Liver (tissue), 9 donors: ENCODE results near the gene CFAP97D1. TPM values are rescaled to one million over a fixed set of nuclear protein-coding genes. Genes with fewer than 3 reads are reported as not detected.

ENCODE experiments used
- DNase-seq: peaks from one replicate; pipeline ENCODE4 v3.0.0-alpha.2; 2017; ENCODE audit warnings: low spot score
- H3K27ac ChIP-seq, 2 donors: one replicate each; pipeline ENCODE4 v1.7.0; 2013; ENCODE audit warnings: inconsistent platforms in 2 of 2, low read length in 2 of 2, control low read depth in 1 of 2, low read depth in 1 of 2, mild to moderate bottlenecking in 1 of 2
- H3K27me3 ChIP-seq, 4 donors: one replicate each; pipeline versions ENCODE4 v1.6.1 to v1.7.0; 2013; ENCODE audit warnings: low read length in 3 of 4, inconsistent platforms in 1 of 4, mild to moderate bottlenecking in 1 of 4, moderate library complexity in 1 of 4; ENCODE audit not compliant: control insufficient read depth in 4 of 4, insufficient read depth in 4 of 4
- H3K36me3 ChIP-seq, 4 donors: one replicate each; pipeline versions ENCODE4 v1.6.1 to v1.7.0; 2013; ENCODE audit warnings: low read length in 3 of 4, mild to moderate bottlenecking in 3 of 4, low read depth in 1 of 4, moderate library complexity in 1 of 4; ENCODE audit not compliant: control insufficient read depth in 4 of 4, insufficient read depth in 3 of 4
- H3K4me1 ChIP-seq, 4 donors: one replicate each; pipeline versions ENCODE4 v1.6.1 to v1.7.0; 2013; ENCODE audit warnings: low read length in 3 of 4, mild to moderate bottlenecking in 3 of 4, moderate library complexity in 1 of 4; ENCODE audit not compliant: control insufficient read depth in 4 of 4, insufficient read depth in 4 of 4
- H3K4me3 ChIP-seq, 3 donors: one replicate each; pipeline versions ENCODE4 v1.6.1 to v1.7.0; 2013; ENCODE audit warnings: low read length in 3 of 3, control low read depth in 1 of 3, low read depth in 1 of 3, mild to moderate bottlenecking in 1 of 3
- H3K9ac ChIP-seq, 2 donors: one replicate each; pipeline ENCODE4 v1.7.0; 2013; ENCODE audit warnings: low read length in 2 of 2, mild to moderate bottlenecking in 2 of 2, moderate library complexity in 2 of 2, control low read depth in 1 of 2, low read depth in 1 of 2
- H3K9me3 ChIP-seq, 4 donors: one replicate each; pipeline versions ENCODE4 v1.6.1 to v1.7.0; 2013; ENCODE audit warnings: low read length in 3 of 4; ENCODE audit not compliant: control insufficient read depth in 4 of 4
- EGR1 ChIP-seq, 2 donors: IDR thresholded peaks; 2 replicates each; pipeline ENCODE4 v1.6.1; 2016 to 2018; ENCODE audit warnings: antibody characterized with exemption in 2 of 2, low read depth in 2 of 2
- FOXA1 ChIP-seq: IDR thresholded peaks from 2 replicates; pipeline ENCODE4 v1.6.1; 2016; ENCODE audit warnings: antibody characterized with exemption
- FOXA2 ChIP-seq: IDR thresholded peaks from 2 replicates; pipeline ENCODE4 v1.6.1; 2016; ENCODE audit warnings: antibody characterized with exemption
- GABPA ChIP-seq, 2 donors: IDR thresholded peaks in 1 of 2; conservative IDR thresholded peaks in 1 of 2; 2 replicates each; pipeline ENCODE4 v1.6.1; 2016; ENCODE audit warnings: antibody characterized with exemption in 2 of 2, mild to moderate bottlenecking in 1 of 2, moderate library complexity in 1 of 2
- HNF4A ChIP-seq, 2 donors: conservative IDR thresholded peaks; 2 replicates each; pipeline ENCODE4 v1.6.1; 2016; ENCODE audit warnings: antibody characterized with exemption in 2 of 2, mild to moderate bottlenecking in 2 of 2
- HNF4G ChIP-seq: IDR thresholded peaks from 2 replicates; pipeline ENCODE4 v1.6.1; 2016; ENCODE audit warnings: antibody characterized with exemption
- JUND ChIP-seq, 2 donors: IDR thresholded peaks; 2 replicates each; pipeline ENCODE4 v1.6.1; 2016; ENCODE audit warnings: antibody characterized with exemption in 2 of 2
- NR2F2 ChIP-seq: IDR thresholded peaks from 2 replicates; pipeline ENCODE4 v1.6.1; 2016; ENCODE audit warnings: antibody characterized with exemption
- RAD21 ChIP-seq, 2 donors: IDR thresholded peaks; 2 replicates each; pipeline ENCODE4 v1.6.1; 2016; ENCODE audit warnings: antibody characterized with exemption in 2 of 2, mild to moderate bottlenecking in 2 of 2
- RXRA ChIP-seq, 2 donors: IDR thresholded peaks; 2 replicates each; pipeline ENCODE4 v1.6.1; 2017 to 2018; ENCODE audit warnings: antibody characterized with exemption in 2 of 2, mild to moderate bottlenecking in 1 of 2
- SP1 ChIP-seq: IDR thresholded peaks from 2 replicates; pipeline ENCODE4 v1.6.1; 2018; ENCODE audit warnings: antibody characterized with exemption, mild to moderate bottlenecking
- TAF1 ChIP-seq: conservative IDR thresholded peaks from 2 replicates; pipeline ENCODE4 v1.6.1; 2016; ENCODE audit warnings: antibody characterized with exemption, mild to moderate bottlenecking
- YY1 ChIP-seq: IDR thresholded peaks from 2 replicates; pipeline ENCODE4 v1.6.1; 2016; ENCODE audit warnings: antibody characterized with exemption, mild to moderate bottlenecking
- ZBTB33 ChIP-seq: IDR thresholded peaks from 2 replicates; pipeline ENCODE4 v1.6.1; 2016; ENCODE audit warnings: antibody characterized with exemption
- WGBS: extraction: QIAGEN DNeasy Blood & Tissue Kit; methylation state at CpG from one replicate; pipeline ENCODE4 v1.1.7; 2013; 5-methylcytosine and 5-hydroxymethylcytosine counted together
- polyA plus RNA-seq, 2 donors: library from polyadenylated mRNA; stranded (reverse) in 1 of 2; unstranded in 1 of 2; fragments of 200-250 nt in 1 of 2; fragments of >200 nt in 1 of 2; fragmentation: Nextera tagmentation in 1 of 2; extraction: Ambion mirVana in 1 of 2; gene quantifications; one replicate each; pipeline versions ENCODE4 v1.2.1 to v1.2.3, GENCODE V29; 2013 to 2015
- total RNA-seq, 2 donors: library from RNA; depleted of rRNA; stranded (reverse); fragments of >200 nt; gene quantifications; one replicate each; pipeline ENCODE4 v1.2.3, GENCODE V29; 2014
- TF ChIP-seq, protein P1 (sequence below): fragments of 150-350 bp; IDR thresholded peaks from 2 replicates; pipeline ENCODE4 v1.5.1; 2017; ENCODE audit warnings: improper control_type of control experiment, low read depth, low read length; ENCODE audit not compliant: missing input control
- TF ChIP-seq, protein P2 (sequence below): IDR thresholded peaks from 2 replicates; pipeline ENCODE4 v1.6.1; 2016; ENCODE audit warnings: antibody characterized with exemption
- TF ChIP-seq, protein P3 (sequence below): IDR thresholded peaks from 2 replicates; pipeline ENCODE4 v1.6.1; 2016; ENCODE audit warnings: antibody characterized with exemption
- TF ChIP-seq, protein P4 (sequence below): IDR thresholded peaks from 2 replicates; pipeline ENCODE4 v1.6.1; 2016; ENCODE audit warnings: antibody characterized with exemption, mild to moderate bottlenecking
- donor health status: healthy.
- donor health status: healthy.
- donor health status: healthy.
- donor health status: healthy.
- donor health status: healthy.

Gene CFAP97D1
- under 1 TPM in 1 of 2 donors, not detected in 1; 0.08 TPM for total RNA-seq
- not detected for polyA plus RNA-seq

DNA sequence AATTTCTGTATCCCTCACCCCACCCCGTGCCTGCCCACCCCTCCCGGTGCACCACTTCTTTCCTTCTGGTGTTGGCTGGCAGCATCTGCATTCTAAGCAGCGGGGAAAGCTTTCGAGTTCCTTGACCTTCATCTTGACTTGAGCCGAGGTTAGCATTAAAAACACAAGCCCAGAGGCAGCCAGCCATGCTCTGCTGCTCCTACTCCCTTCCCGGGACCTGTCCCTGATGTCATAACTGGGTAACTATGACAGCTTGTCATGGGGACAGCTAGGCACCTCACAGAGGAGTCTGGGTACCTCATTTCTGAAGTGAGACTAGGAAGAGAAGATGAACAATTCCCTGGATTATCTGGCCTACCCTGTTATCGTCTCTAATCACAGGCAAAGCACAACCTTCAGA lies at the start of gene CFAP97D1:
CFAP97D1 (plus strand) TSS at position 301 of the 400 bp plus-strand sequence; CDS start at position 329, 28 bp downstream.
- H3K4me1 ChIP-seq: peaks cover 6 to 34% (median 29%) of the 10 kb centered on the region in 4 donors
- H3K27me3 ChIP-seq: no peaks in the 10 kb centered on the region
- TF ChIP-seq RXRA (IDR thresholded peaks at IDR 0.05) (no peak), FOXA1 (no peak)
- peak within 1 kb of the TSS; percentile 62 to 69 for H3K9ac ChIP-seq
- peak within 1 kb of the TSS in 2 of 3 donors; percentile 41 to 77 for H3K4me3 ChIP-seq
- 66% methylated on average over 7 of the region's 7 CpGs for WGBS
- H3K27ac ChIP-seq: peak within 1 kb of the TSS; percentile 65 to 98
- no peaks in the 10 kb centered on the region for H3K9me3 ChIP-seq
- DNase-seq: no peak
- H3K36me3 ChIP-seq: no peaks in the 10 kb centered on the region

DNA sequence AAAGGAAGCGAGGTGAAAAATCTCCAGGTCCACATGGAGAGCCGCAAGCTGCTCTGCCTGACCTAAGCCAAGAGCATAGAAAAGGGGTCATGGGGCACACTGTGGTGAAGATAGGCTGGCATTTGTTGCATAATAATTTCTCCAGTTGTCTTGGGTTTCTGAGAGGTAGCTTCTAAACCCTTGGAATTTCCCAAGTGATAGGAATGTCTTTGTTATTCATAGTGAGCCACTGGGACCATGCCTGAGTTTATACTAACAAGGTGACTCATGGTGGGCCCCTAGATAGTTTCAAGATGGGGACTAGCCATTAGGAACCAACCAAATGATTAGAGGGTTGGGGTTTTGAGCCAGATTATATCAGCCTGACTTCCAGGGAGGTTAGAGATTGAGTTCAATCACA lies 47.3 kb upstream of the CFAP97D1 start:
- no peaks in the 10 kb centered on the region for H3K4me1 ChIP-seq
- H3K9ac ChIP-seq: no peak overlapping the region
- no peaks in the 10 kb centered on the region for H3K36me3 ChIP-seq
- no peak overlapping the region for H3K27ac ChIP-seq
- DNase-seq: no peak
- no peaks in the 10 kb centered on the region for H3K27me3 ChIP-seq
- H3K9me3 ChIP-seq: no peaks in the 10 kb centered on the region
- no peak overlapping the region for H3K4me3 ChIP-seq
- TF ChIP-seq FOXA1 (no peak), RXRA (IDR thresholded peaks at IDR 0.05) (no peak), NR2F2 (no peak), EGR1 (IDR thresholded peaks at IDR 0.05; ENCODE audit: low read depth in 2 of 2) (no peak), YY1 (no peak), HNF4A (conservative IDR thresholded peaks at IDR 0.05) (no peak), GABPA (IDR thresholded peaks at IDR 0.05 in 1 of 2, conservative IDR thresholded peaks at IDR 0.05 in 1 of 2) (no peak), SP1 (no peak), TAF1 (no peak), ZBTB33 (no peak), HNF4G (no peak), RAD21 (IDR thresholded peaks at IDR 0.05) (no peak), FOXA2 (no peak), JUND (IDR thresholded peaks at IDR 0.05) (no peak)
- TF ChIP-seq, protein P1, sequence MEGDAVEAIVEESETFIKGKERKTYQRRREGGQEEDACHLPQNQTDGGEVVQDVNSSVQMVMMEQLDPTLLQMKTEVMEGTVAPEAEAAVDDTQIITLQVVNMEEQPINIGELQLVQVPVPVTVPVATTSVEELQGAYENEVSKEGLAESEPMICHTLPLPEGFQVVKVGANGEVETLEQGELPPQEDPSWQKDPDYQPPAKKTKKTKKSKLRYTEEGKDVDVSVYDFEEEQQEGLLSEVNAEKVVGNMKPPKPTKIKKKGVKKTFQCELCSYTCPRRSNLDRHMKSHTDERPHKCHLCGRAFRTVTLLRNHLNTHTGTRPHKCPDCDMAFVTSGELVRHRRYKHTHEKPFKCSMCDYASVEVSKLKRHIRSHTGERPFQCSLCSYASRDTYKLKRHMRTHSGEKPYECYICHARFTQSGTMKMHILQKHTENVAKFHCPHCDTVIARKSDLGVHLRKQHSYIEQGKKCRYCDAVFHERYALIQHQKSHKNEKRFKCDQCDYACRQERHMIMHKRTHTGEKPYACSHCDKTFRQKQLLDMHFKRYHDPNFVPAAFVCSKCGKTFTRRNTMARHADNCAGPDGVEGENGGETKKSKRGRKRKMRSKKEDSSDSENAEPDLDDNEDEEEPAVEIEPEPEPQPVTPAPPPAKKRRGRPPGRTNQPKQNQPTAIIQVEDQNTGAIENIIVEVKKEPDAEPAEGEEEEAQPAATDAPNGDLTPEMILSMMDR: no peak
- TF ChIP-seq, protein P2, sequence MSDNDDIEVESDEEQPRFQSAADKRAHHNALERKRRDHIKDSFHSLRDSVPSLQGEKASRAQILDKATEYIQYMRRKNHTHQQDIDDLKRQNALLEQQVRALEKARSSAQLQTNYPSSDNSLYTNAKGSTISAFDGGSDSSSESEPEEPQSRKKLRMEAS: no peak
- TF ChIP-seq, protein P3, sequence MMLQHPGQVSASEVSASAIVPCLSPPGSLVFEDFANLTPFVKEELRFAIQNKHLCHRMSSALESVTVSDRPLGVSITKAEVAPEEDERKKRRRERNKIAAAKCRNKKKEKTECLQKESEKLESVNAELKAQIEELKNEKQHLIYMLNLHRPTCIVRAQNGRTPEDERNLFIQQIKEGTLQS: no peak
- TF ChIP-seq, protein P4, sequence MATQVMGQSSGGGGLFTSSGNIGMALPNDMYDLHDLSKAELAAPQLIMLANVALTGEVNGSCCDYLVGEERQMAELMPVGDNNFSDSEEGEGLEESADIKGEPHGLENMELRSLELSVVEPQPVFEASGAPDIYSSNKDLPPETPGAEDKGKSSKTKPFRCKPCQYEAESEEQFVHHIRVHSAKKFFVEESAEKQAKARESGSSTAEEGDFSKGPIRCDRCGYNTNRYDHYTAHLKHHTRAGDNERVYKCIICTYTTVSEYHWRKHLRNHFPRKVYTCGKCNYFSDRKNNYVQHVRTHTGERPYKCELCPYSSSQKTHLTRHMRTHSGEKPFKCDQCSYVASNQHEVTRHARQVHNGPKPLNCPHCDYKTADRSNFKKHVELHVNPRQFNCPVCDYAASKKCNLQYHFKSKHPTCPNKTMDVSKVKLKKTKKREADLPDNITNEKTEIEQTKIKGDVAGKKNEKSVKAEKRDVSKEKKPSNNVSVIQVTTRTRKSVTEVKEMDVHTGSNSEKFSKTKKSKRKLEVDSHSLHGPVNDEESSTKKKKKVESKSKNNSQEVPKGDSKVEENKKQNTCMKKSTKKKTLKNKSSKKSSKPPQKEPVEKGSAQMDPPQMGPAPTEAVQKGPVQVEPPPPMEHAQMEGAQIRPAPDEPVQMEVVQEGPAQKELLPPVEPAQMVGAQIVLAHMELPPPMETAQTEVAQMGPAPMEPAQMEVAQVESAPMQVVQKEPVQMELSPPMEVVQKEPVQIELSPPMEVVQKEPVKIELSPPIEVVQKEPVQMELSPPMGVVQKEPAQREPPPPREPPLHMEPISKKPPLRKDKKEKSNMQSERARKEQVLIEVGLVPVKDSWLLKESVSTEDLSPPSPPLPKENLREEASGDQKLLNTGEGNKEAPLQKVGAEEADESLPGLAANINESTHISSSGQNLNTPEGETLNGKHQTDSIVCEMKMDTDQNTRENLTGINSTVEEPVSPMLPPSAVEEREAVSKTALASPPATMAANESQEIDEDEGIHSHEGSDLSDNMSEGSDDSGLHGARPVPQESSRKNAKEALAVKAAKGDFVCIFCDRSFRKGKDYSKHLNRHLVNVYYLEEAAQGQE: no peak
- WGBS: 97% methylated on average over 2 of the region's 2 CpGs
